Lower leg skin (tissue), 3 donors: ENCODE results near the gene DLG2.

Experiments used
- CTCF ChIP-seq, 3 donors: fragments of 450-650 bp; IDR thresholded peaks; one replicate each; pipeline ENCODE4 v1.5.1; 2016; ENCODE audit warnings: antibody characterized with exemption in 3 of 3, mild to moderate bottlenecking in 3 of 3, moderate library complexity in 2 of 3
- POLR2A ChIP-seq, 2 donors: fragments of 450-650 bp; IDR thresholded peaks; one replicate each; pipeline ENCODE4 v1.6.1; 2016 to 2017; ENCODE audit warnings: antibody characterized with exemption in 2 of 2, mild to moderate bottlenecking in 1 of 2, moderate library complexity in 1 of 2

- no peak for TF ChIP-seq CTCF (IDR thresholded peaks at IDR 0.05)
- TF ChIP-seq POLR2A (IDR thresholded peaks at IDR 0.05) = no peak
These were observed 1162.1 kb downstream of the DLG2 start for GRCh38 chr11:84465040-84465439.
